ENCODE measurements around the gene USP44. TPM values are rescaled to one million over a fixed set of nuclear protein-coding genes. Genes with fewer than 3 reads are reported as not detected.

Gene USP44
- polyA plus RNA-seq, 1 experiment, result 62.0 TPM

DNA sequence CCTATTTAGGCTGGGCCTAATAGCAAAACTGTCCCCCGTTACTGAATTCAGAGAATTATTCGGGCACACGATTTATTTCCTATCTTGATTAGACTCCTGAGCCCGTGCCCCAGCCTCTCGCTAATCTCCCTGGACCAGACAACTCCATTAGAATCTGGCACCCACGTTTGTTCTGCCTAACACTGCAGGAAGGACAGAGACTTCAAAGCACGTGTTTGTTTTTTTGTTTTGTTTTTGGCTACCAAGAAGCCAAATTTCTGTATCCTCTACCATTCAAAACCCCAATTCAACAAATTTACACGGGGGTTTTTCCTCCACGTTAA lies 4.8 kb downstream of the USP44 start:
- peak overlapping the region; percentile 84 for H3K4me3 ChIP-seq (ENCODE audit: low read depth, low read length)
- peaks cover 6% of the 10 kb centered on the region; the same call in 1 of the 2 replicates for H3K9me3 ChIP-seq (ENCODE audit: control insufficient read depth, insufficient read depth, low read length)
- no peaks in the 10 kb centered on the region for H3K27me3 ChIP-seq (ENCODE audit: control insufficient read depth, insufficient read depth, low read length)
- H3K27ac ChIP-seq (ENCODE audit: low read depth, low read length), result no peak overlapping the region
- TF ChIP-seq, protein P1, sequence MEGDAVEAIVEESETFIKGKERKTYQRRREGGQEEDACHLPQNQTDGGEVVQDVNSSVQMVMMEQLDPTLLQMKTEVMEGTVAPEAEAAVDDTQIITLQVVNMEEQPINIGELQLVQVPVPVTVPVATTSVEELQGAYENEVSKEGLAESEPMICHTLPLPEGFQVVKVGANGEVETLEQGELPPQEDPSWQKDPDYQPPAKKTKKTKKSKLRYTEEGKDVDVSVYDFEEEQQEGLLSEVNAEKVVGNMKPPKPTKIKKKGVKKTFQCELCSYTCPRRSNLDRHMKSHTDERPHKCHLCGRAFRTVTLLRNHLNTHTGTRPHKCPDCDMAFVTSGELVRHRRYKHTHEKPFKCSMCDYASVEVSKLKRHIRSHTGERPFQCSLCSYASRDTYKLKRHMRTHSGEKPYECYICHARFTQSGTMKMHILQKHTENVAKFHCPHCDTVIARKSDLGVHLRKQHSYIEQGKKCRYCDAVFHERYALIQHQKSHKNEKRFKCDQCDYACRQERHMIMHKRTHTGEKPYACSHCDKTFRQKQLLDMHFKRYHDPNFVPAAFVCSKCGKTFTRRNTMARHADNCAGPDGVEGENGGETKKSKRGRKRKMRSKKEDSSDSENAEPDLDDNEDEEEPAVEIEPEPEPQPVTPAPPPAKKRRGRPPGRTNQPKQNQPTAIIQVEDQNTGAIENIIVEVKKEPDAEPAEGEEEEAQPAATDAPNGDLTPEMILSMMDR (IDR thresholded peaks at IDR 0.05; ENCODE audit: low read depth, low read length), result no peak
- DNase-seq (ENCODE audit: low read depth, low spot score), result no peak
- POLR2A ChIA-PET, result interaction anchor here (1.6 kb wide), 1 partner anchor 8 kb away, joined by 6 read pairs; no protein-coding TSS in a partner anchor
- CTCF ChIA-PET, result interaction anchor here (1.2 to 1.7 kb wide), 2 partner anchors 12 to 29 kb away, joined by 10 read pairs; no protein-coding TSS in a partner anchor

DNA sequence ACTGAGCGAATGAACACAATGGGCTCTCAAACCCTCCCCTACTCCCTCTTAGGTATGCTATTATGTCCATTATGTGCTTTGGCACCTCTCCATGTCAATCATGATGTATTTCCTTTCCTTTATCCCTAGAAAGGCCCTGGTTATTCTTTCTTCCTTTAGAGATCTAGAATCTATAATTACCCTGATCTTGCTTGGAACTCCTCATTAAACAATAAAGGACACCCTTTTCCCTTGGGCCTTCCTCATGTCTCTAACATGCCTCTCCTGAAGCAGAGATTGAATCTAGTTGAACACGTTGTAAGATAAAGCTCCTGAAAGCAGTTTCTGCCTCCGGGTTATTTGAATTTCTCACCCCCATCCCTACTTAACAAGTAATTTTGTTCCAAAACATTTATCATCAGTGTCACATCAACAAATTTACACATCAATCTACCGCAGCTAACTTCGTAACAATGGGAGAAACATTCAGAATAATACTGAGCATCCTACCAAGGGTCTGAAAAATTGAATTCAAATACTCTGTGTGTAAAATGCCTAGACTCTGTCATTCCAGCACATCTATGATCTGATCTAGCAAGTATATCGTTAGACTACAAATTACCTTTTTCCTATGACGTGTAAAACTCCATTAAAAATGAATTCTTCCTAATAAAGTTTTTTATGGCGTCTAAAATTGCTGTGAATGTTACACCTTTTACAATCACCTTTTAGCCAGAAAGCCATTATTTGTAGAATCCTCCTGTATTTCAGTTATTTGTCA lies 5.4 kb downstream of the USP44 start:
- ChIA-PET POLR2A (no interaction called here), CTCF (interaction anchor here (0.7 kb wide), 1 partner anchor 11 kb away, joined by 3 read pairs; no protein-coding TSS in a partner anchor)
- peak overlapping the region; percentile 52 for H3K27ac ChIP-seq (ENCODE audit: low read depth, low read length)
- H3K4me3 ChIP-seq (ENCODE audit: low read depth, low read length), result peak overlapping the region; percentile 84
- no peak for DNase-seq (ENCODE audit: low read depth, low spot score)
- no peaks in the 10 kb centered on the region for H3K27me3 ChIP-seq (ENCODE audit: control insufficient read depth, insufficient read depth, low read length)
- TF ChIP-seq, protein P1 (IDR thresholded peaks at IDR 0.05; ENCODE audit: low read depth, low read length), result no peak
- peaks cover 6% of the 10 kb centered on the region; the same call in 1 of the 2 replicates for H3K9me3 ChIP-seq (ENCODE audit: control insufficient read depth, insufficient read depth, low read length)

DNA sequence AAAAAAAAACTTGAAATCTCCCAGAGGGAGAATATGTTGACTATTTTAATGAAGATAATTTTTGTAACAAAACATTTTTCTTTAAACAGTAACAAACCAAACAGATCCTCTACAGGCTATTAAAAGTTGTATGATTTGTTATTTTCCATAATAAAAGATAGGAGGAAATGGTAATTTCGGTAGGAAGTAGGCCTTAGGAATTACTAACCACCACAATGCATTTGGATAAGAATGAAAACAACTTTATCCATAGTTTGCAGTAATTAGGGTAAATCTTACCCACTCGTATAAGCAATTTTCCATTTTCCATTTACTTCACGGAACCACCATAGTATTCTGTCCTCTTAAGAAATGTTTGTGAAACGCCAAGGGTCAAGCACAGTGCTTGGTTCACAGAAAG lies 6.0 kb downstream of the USP44 start:
- no peak for DNase-seq (ENCODE audit: low read depth, low spot score)
- peaks cover 6% of the 10 kb centered on the region; the same call in 1 of the 2 replicates for H3K9me3 ChIP-seq (ENCODE audit: control insufficient read depth, insufficient read depth, low read length)
- ChIA-PET CTCF (interaction anchor here (0.7 to 1.4 kb wide), 3 partner anchors 11 to 30 kb away, joined by 3 to 14 read pairs (median 3); no protein-coding TSS in a partner anchor), POLR2A (interaction anchor here (1.3 kb wide), 1 partner anchor 561 kb away, joined by 3 read pairs; no protein-coding TSS in a partner anchor)
- peak overlapping the region; percentile 25 for H3K4me3 ChIP-seq (ENCODE audit: low read depth, low read length)
- H3K27ac ChIP-seq (ENCODE audit: low read depth, low read length), result peak overlapping the region; percentile 52
- no peaks in the 10 kb centered on the region for H3K27me3 ChIP-seq (ENCODE audit: control insufficient read depth, insufficient read depth, low read length)
- TF ChIP-seq, protein P1 (IDR thresholded peaks at IDR 0.05; ENCODE audit: low read depth, low read length), result no peak

DNA sequence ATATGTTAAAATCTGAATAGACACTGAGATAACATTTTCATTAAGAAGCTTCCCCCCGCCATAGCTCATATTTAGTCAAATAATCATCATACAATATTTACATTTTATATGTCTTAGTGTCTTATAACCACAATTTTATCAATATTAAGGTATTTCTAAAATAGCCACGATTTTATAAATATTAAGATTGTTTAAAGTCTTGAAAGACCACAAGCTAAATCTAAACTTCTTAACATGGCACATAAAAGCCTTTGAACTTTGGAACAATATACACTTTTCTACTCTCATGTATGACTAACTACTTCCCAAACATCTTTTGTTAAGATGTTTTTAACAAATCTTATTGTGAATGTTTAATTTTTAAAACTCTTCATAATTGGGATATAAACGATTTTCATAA lies 6.5 kb downstream of the USP44 start:
- ChIA-PET POLR2A (interaction anchor here (0.6 to 1.3 kb wide), 3 partner anchors 69 to 561 kb away, joined by 3 to 7 read pairs (median 3); partner anchors contain the start of gene METAP2), CTCF (interaction anchor here (0.9 to 1.4 kb wide), 2 partner anchors 10 to 30 kb away, joined by 3 to 14 read pairs; no protein-coding TSS in a partner anchor)

More for the DNA sequence above, 6.5 kb downstream of the USP44 start:
- Histone ChIP-seq H3K27me3 (ENCODE audit: control insufficient read depth, insufficient read depth, low read length) (no peaks in the 10 kb centered on the region), H3K4me3 (ENCODE audit: low read depth, low read length) (no peak overlapping the region), H3K27ac (ENCODE audit: low read depth, low read length) (no peak overlapping the region), H3K9me3 (ENCODE audit: control insufficient read depth, insufficient read depth, low read length) (peaks cover 6% of the 10 kb centered on the region; the same call in 1 of the 2 replicates)
- DNase-seq (ENCODE audit: low read depth, low spot score), result no peak
- TF ChIP-seq, protein P1 (IDR thresholded peaks at IDR 0.05; ENCODE audit: low read depth, low read length), result no peak
